HG03060 (cell line): ENCODE data around the gene METTL26.
"Not testable (repeated sequence)": the region's sequence is repeated elsewhere in the genome, so short reads cannot be mapped to it uniquely, and the experiment has no call there.

Experiments
- ATAC-seq: cut with Tn5 transposase; IDR thresholded peaks from one replicate; pipeline ENCODE4 v1.9.1; 2021; ENCODE audit warnings: low read depth, moderate number of reproducible peaks; ENCODE audit not compliant: unreplicated experiment

The METTL26 gene

DNA sequence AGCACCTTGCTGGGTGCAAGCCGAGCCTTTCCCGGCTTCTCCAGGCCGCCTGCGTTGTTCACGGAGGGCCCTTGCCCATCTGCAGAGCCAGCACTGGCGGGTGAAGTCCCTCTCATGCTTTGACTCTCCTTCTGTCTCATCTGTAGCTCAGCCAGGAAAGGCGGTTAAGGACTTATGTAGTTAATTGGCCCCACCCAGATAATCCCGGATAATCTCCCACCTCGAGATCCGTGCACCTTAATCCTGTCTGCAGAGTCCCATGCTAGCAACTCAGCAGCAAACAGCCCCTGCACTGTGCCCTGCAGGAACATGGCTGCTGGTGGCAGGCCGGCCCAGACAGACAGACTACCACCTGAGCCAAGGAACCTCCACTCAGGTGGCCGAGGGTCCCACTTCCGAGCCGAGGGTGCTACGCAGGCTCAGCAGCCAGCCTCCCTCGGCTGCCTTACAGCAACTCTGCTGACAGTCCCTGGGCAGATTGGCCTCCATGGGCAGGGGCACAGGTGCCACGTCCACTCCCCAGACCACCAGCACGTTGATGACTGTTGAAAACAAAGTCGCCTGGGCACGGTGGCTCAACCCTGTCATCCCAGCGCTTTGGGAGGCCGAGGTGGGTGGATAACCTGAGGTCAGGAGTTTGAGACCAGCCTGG lies 29.3 kb downstream of the METTL26 start:
- ATAC-seq: no peak

DNA sequence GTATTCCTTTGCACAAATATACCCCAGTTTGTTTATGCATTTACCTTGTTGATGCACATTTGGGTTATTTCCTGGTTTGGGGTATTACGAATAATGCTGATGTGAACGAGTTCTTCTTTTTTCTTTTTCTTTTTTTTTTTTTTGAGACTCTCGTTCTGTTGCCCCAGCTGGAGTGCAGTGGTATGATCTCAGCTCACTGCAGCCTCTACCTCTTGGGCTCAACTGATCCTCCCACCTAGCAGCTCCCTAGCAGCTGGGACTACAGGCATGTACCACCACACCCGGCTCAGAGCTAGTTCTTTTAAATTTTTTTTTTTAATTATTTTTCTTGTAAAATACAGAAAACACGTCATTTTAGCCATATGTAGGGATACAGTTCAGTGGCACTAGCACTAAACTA lies 32.2 kb downstream of the METTL26 start:
- ATAC-seq: no peak

DNA sequence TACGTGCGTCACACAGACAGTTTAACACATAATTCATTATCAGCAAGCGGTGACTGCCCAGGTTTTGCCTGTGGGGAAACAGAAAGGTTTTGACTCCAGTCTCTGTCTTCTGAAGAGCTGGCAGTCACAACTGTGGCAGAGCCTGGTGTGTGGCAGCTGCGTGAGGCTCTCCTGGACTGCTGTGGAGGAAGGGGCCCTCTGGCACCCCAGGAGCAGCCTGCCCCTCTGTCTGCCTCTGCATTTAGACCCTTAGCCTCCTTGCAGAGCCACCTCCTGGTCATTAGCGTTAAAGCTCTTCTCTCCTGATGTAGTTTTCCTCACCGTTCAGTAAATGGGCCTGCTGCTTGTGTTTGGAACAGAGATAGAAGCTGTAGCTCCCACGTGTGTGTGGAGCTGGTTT lies 35.3 kb downstream of the METTL26 start:
- no peak for ATAC-seq

DNA sequence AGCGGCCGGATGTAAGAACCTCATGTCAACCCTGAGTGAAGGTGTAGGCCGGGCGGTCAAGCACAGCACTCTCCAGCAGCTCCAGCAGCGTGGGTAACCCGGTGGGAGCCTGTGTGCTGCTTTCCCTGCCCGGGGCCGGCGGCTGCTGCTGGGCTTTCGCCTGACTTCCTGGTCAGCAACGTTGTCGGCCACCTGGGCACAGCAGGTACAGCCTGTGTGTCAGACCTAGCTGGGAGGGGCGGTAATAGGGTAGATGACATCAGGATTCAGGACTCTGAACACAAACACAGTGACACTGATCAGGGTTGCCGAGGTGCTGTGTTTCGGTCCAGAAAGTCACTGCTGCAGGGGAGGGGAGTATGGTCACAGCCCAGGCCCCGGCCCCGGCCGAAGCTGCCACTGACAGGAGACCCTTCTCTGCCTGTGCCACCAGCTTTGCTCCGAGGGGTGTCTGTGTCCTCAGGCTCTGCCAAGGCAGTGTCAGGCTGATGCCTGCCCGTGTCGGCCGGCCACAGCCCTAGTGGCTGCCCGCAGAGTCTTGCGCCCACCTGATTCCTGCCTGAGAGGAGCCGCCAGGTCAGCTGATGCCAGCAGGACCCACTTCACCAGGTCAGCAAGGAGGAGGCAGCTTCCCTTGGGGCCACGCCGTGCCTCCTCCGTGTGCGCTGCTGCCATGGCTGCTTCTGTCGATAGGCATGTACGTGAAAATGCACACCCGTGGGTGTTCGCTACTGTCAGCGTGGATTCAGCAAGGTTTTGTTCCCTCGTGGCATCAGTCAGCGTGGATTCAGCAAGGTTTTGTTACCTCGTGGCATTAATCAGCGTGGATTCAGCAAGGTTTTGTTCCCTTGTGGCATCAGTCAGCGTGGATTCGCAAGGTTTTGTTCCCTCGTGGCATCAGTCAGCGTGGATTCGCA lies 37.0 kb downstream of the METTL26 start:
- ATAC-seq: no peak

DNA sequence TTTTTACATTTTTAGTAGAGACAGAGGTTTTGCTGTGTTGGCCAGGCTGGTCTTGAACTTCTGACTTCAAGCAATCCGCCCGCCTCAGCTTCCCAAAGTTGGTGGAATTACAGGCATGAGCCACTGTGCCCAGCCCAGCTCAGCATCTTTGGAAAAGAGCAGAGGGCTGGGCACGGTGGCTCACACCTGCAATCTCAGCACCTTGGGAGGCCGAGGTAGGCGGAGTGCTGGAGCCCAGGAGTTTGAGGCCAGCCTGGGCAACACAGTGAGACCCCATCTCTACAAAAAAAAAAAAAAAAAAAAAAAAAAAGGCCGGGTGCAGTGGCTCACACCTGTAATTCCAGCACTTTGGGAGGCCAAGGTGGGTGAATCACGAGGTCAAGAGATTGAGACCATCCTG lies 38.5 kb downstream of the METTL26 start:
- ATAC-seq: not testable (repeated sequence)

DNA sequence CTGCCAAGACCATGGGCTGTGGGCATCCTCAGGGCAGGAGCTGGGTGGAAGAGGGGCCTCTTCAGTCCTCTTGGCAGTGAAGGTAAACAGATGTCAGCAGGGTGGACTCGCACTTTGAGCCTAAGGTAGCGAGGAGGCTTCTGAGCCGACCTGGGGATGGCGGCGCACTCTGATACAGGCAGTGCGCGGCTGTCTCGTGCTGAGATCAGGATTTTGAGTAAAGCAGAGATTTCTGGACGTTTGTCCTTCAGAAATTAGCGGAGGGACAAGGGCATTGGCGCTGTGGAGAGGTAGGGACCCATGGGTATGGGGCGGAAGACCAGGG lies 39.4 kb downstream of the METTL26 start:
- ATAC-seq: no peak

DNA sequence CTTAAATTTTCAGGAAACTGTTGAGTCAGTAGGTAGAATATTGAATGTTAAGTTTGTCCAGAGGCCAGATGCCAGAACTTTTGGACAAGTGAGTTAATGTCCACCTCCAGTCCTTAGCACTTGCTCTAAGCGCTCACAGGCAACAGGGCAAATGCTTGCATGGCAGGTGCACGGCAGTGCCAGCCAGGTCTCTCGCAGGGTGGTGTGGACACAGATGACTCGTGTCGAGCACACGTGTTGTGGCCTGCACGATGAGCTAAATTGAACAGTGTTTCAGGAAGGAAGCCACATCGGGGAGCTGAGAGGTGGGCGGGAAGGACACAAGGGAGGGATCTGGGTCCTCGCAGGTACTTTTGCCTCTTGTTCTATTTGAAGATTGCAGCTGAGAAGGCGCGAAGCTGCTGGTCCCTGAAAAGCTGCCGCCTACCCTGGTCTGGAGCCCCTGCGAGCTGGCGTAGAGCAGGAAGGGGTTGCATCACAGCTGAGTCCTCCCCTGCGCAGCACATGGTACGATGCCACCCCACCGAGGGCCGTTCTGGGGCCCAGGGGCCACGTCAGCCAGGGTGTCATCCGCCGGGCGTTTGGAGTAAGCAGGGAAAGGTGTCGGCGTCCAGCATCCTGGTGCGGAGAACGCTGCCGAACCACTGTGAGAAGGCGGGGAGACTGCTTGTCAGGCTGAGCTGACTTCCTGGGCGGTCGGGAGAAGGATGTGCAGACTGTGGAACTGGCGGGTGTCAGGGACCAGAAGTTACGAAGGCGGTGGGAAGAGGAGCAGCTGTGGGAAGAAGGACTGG lies 40.0 kb downstream of the METTL26 start:
- no peak for ATAC-seq

DNA sequence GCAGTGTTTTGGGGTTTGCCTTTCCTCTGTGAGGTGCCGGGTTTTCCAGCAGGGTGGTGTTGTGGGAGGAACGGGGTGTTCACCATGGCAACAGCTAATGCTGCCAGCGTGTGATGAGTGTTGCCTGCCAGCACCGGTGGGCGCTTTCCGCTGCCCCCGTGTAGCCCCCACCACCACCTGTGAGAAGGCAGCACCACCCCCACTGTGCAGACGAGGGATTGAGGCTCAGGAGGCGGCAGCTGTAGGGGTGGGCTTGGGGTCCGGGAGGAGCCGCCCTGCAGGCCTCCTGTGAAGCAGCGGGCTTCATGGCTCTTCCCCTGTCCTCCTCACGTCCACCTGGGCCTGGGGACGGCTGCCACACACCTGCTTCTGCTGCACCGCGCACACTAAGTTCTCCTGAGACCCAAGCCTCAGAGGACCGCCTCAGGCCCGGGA lies 41.0 kb downstream of the METTL26 start:
- ATAC-seq: no peak

DNA sequence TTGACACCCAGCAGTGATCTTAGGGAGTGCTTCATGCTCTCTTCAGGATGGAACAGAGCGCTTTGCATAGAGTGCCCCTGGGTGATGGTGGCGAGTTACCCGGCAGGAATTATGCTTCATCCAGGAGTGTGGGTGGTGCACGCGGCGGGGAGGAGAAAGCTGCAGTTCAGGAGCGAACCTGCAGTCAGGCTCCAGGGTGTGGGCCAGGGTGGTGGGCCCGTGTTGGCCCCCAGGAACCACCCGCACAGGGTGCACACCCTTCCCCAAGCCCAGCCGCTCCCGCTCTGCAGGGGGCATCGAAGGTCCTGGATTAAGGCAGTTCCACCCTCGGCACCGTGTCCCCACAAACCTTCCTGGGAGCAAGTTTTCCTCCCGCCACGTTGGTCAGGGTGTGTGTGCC lies 42.3 kb downstream of the METTL26 start:
- ATAC-seq: no peak

DNA sequence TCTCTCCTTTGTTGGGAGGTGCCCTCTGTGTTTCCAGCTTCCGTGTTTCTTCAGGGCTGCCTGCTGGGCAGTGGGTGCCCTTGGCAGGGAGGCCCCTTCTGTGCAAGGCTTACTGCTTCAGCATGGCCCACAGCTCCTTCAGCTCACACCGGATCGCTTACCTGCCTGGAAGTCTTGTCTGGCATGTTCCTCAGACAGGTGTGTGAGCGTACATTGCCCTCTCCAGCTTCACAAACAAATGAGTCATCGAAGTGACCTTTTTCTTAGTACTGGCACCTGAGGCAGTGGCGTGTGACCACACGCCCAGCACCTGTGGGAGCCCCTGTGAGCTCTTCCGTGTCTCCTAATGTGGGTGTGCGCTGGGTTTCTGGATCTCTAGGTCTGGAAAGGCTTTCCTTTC lies 42.7 kb downstream of the METTL26 start:
- ATAC-seq: no peak

DNA sequence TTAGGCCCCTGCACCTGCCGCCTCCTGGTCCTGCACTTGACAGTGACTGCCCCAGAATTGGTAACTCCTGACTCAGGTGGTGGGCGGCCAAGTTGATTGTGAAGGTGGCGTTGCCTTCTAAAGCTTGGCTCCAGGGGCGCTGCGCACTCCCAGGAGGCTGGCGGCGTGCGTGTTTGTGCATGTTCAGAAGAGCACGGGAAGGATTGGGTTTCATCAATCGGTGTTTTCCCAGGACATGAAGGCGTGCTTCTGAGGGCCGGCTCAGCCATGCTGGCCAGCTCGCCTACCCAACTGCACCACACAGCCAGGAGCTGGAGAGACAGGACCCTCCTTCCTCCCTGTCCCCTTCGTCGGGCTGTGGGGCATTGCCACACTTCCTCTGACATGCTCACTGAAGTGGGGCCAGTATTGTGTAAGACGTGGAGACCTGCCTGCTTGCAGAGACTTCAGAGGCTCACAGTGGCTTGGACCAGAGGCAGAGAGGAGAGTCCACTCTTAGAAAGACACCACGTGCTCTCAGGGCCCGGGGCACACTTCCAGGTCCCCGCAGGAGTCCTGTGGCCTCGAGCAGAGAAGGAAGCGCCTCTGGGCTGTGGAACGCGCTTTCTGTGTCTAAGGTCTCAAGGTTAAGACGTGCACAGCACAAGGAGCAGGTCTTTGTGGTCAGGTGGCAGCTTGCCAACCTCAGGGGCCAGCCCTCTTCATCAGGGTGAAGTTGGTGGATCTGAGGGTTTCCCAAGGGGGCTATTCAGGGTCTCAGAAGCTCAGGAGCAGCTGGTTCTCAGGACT lies 43.4 kb downstream of the METTL26 start:
- no peak for ATAC-seq

DNA sequence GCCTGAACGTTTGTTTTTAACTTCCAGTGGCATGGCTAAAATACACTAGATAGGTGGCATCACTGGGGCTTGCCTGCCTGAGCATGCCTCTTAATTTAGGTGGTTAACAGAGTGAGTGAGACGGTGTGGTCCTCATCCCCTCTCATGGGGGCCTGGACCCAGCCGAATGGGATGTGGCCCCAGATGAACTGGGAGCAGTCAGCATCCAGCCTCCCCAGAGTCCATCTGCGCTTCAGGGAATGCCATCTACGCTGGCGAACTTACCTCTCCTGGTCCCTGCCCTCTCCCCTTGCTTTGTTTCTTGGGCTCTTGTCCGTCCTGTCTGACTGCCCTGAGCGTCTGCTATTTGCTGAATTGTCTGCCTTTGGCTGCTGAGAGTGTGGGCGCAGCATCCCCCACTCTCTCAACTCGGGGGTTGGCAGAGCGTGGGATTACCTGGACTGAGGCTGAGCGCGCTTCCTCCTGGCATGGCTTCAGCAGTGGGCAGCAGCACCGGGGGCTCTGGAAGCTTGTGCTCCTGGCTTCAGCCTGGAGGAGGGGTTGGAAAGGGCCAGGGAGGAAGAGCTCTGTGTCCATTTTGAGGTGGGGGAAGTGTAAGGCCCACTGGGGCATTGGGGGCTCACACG lies 44.1 kb downstream of the METTL26 start:
- no peak for ATAC-seq

DNA sequence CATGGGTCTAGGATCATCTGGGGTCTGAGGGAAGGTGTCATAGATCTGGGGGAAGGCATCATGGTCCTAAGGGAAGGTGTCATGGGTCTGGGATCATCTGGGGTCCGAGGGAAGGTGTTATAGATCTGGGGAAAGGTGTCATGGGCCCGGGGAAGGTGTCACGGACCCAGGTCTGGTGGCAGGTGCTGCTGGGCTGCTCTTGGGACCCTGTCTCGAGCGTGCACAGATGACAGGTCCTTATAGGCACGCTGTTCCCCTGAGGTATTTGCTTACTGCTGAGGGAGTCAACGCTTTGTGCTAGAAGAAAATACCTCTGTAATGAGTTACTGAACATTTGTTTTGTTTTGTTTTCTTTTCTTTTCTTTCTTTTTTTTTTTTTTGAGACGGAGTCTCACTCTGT lies 44.9 kb downstream of the METTL26 start:
- ATAC-seq: no peak

DNA sequence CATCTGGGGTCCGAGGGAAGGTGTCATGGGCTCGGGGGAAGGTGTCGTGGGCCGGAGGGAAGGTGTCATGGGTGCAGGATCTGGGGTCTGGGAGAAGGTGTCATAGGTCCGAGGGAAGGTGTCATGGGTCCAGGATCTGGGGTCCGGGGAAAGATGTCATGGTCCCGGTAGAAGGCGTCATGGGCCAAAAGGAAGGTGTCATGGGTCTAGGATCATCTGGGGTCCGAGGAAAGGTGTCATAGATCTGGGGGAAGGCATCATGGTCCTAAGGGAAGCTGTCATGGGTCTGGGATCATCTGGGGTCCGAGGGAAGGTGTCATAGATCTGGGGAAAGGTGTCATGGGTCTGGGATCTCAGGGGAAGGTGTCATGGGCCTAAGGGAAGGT lies 45.3 kb downstream of the METTL26 start:
- no peak for ATAC-seq

DNA sequence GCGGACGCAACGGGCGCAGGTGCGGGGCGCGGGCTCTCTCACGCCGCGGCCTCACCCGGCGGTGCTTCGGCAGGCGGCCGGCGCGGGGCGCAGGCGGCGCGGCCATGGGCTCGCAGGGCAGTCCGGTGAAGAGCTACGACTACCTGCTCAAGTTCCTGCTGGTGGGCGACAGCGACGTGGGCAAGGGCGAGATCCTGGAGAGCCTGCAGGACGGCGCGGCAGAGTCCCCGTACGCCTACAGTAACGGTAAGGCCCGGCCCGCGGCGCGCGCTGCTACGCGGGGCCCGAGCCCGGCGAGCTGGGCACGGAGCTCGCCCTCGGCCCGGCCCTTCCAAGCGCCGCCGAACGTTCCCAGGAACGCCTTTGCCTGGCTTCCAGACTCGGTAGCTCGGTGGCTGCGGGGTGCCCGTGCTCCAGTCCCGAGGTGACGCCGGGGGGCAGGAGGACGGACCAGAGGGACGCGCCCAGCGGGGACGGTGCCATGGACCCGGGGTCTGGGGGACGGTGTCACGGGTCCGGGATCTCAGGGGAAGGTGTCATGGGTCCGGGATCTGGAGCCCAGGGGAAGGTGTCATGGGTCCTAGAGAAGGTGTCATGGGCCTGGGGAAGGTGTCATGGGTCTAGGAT lies 45.8 kb downstream of the METTL26 start:
- ATAC-seq: peak; percentile 0

DNA sequence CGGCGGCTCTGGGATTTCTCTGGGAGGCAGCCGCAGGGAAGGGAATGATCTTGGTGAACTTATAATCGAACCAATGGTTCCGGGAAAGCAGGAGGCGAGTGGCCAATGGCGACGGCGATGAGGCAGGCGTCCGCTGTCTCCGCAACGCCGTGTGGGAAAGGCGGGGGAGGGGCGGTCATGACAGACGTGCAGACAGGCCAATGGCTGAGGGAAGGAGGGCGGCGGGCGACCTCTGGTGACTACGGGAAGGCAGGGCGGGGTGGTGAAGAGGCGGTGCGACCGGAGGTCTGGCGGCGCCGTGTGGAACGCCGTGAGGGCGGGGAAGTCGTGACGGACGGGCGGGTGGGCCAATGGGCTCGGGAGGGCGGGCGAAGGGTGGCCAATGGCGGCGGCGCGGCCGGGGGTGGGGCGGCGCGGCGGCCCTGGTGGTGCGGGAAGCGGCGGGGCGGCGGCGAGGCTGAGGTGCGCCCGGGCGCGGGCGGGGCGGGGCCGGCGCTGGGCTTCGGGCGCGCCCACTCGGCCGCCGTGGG lies 46.4 kb downstream of the METTL26 start, which contains the start of gene RAB40C:
Gene RAB40C, plus strand, starts transcription at position 409 of the 530 bp plus-strand sequence. CDS start 226 bp downstream, outside the sequence.
- peak; percentile 49 for ATAC-seq

DNA sequence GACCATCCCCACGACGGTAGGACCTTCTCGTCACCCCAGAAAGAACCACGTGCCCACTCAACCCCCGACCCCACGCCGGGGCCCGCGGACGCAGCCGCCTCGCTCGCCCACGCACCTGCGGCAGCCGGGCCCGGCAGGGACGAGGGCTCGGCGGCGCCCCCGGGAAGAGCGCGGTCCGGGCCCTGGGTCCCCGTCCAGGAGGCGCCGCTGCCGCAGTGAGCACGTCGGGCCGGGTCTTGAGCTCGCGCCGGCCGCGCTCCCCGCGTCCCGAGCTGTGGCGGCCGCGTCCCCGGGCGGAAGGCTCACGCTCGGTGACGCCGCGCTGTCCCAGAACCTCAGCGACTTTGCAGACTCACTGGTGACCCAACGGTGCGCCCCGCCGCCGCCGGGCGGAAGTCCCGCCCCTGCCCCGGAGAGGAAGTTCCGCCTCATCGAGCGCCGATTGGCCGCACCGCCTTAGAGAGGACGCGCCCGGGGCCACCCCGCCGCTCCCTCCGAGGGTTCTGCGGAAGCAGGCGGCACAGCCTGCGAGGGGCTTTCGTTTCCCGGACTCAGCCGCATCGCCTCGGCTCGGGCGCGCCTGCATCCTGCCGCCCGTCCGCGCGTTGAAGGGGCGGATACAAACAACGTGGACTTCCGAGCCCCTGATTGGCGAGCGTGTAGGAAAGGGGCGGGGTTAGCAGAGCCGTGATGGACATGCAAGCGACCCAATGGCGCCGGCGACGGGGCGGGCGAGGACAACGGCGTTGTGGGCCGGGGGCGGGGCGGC lies 47.0 kb downstream of the METTL26 start:
- ATAC-seq: peak; percentile 45

DNA sequence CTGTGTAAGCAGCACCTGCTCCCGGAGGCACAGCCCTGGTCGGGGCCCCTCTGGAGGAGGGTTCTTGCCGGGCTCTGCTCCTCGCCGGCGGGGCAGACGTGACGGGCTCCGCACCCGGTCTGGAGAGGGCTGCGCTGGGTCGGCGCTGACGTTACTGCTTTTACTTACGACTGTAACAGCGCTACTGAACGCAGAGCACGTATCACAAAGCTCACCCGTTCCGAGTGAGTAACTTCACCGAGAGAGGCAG lies 47.5 kb downstream of the METTL26 start:
- ATAC-seq: peak; percentile 20
